Measurements from ENCODE around the gene TP53I13. TPM values are rescaled to one million over a fixed set of nuclear protein-coding genes. Genes with fewer than 3 reads are reported as not detected.

The TP53I13 gene
- total and polyA plus RNA-seq, 10 of the 15 experiments (the other 5 are each of a cell fraction or from before 2014, with no cell fraction given) = 0.31 to 45.1 (median 19.5) TPM; not detected in 1

- no peak for TF ChIP-seq ZNF384 (IDR thresholded peaks at IDR 0.05; ENCODE audit: borderline replicate concordance, low read depth, low read length)
- TF ChIP-seq ETV6 (conservative IDR thresholded peaks at IDR 0.05 in 1 of 2, IDR thresholded peaks at IDR 0.05 in 1 of 2; ENCODE audit: borderline replicate concordance in 1 of 2, low read depth in 1 of 2) = no peak
- no peak for TF ChIP-seq NKRF (conservative IDR thresholded peaks at IDR 0.05)
- TF ChIP-seq DPF2 (IDR thresholded peaks at IDR 0.05) = 0 out of 2 replicates have a peak, but pooled peaks have one; percentile 28
- peak; percentile 52 for TF ChIP-seq RAD21 (IDR thresholded peaks at IDR 0.05; ENCODE audit: insufficient read depth, low read depth, low read length)
- TF ChIP-seq BRCA1 (IDR thresholded peaks at IDR 0.05; ENCODE audit: low read depth, low read length) = no peak
- no peak for TF ChIP-seq ZZZ3 (IDR thresholded peaks at IDR 0.05; ENCODE audit: control insufficient read depth, insufficient read length, low read depth)
- TF ChIP-seq BHLHE40 (IDR thresholded peaks at IDR 0.05; ENCODE audit: borderline replicate concordance in 1 of 2, low read depth in 2 of 2, low read length in 1 of 2) = peak in 1 of 2 experiments; percentile 66; a peak in 2 of 4 replicates
- peak; percentile 77 to 90 (median 82); a peak in 5 of 6 replicates for TF ChIP-seq CTCF (IDR thresholded peaks at IDR 0.05 in 2 of 3, conservative IDR thresholded peaks at IDR 0.05 in 1 of 3; ENCODE audit: control insufficient read depth in 2 of 3, extremely low read depth in 1 of 3, insufficient read depth in 1 of 3, low read depth in 3 of 3, low read length in 3 of 3)
- peak; percentile 66 for TF ChIP-seq REST (IDR thresholded peaks at IDR 0.05; ENCODE audit: low read depth, low read length)
- 0 out of 2 replicates have a peak, but pooled peaks have one; percentile 45 for TF ChIP-seq LARP7 (IDR thresholded peaks at IDR 0.05)
- no peak for TF ChIP-seq TAF1 (IDR thresholded peaks at IDR 0.05; ENCODE audit: borderline replicate concordance, low read depth, low read length)
- peak; percentile 44 for TF ChIP-seq GATAD2B (conservative IDR thresholded peaks at IDR 0.05; ENCODE audit: low read depth)
- no peak for TF ChIP-seq EGR1 (IDR thresholded peaks at IDR 0.05; ENCODE audit: borderline replicate concordance in 1 of 2, low read depth in 2 of 2, low read length in 2 of 2)
- 0 out of 2 replicates have a peak, but pooled peaks have one; percentile 27 for TF ChIP-seq CHD2 (IDR thresholded peaks at IDR 0.05; ENCODE audit: borderline replicate concordance, low read depth, low read length)
- TF ChIP-seq YY1 (IDR thresholded peaks at IDR 0.05; ENCODE audit: low read depth, low read length) = 0 out of 2 replicates have a peak, but pooled peaks have one; percentile 46
- no peak for TF ChIP-seq SREBF2 (IDR thresholded peaks at IDR 0.05; ENCODE audit: low read length)
- peak; percentile 71; the same call in 1 of the 2 replicates for TF ChIP-seq MAX (IDR thresholded peaks at IDR 0.05; ENCODE audit: low read depth, low read length)
- TF ChIP-seq CREB1 (IDR thresholded peaks at IDR 0.05; ENCODE audit: low read depth) = peak; percentile 52; the same call in 1 of the 2 replicates
Measured at GRCh38 chr17:29613352-29613837, 44.9 kb downstream of the TP53I13 start (continued).
